ENCODE data around the gene IQSEC1.

The IQSEC1 gene

DNA sequence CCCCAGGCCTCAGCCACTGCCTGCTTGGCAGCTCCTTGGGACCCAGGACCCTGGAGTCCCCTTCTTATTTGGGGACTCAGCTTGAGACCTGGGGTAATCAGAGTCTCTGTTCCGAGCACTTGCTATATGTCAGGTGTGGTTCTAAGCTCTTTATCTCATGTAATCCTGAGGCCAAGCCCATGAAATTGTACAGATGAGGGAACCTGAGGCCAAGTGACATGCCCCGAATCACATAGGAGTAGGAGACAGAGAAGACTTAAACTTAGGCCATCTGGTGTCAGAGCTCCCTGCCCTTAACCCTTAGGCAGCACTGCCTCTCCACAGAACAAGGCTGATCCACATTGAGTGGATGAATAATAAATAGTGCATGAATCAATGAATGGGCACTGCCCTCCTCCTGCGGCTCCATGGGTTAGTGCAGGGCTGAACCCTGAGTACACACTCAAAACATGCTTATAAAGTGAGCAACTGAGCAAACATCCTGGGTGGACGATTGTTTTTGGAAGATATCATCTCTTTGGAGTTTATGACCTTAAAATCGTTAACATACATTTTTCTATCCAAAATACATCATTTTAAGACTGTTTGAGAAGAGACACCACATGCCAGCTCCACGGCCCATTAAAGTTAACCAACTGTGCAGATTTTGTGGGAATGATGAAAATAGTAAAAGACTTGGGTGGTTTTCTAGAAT, 33.2 kb upstream of the IQSEC1 start:
- H3K4me3 ChIP-seq (ENCODE audit: low read length), result no peak overlapping the region
- TF ChIP-seq, protein P1, sequence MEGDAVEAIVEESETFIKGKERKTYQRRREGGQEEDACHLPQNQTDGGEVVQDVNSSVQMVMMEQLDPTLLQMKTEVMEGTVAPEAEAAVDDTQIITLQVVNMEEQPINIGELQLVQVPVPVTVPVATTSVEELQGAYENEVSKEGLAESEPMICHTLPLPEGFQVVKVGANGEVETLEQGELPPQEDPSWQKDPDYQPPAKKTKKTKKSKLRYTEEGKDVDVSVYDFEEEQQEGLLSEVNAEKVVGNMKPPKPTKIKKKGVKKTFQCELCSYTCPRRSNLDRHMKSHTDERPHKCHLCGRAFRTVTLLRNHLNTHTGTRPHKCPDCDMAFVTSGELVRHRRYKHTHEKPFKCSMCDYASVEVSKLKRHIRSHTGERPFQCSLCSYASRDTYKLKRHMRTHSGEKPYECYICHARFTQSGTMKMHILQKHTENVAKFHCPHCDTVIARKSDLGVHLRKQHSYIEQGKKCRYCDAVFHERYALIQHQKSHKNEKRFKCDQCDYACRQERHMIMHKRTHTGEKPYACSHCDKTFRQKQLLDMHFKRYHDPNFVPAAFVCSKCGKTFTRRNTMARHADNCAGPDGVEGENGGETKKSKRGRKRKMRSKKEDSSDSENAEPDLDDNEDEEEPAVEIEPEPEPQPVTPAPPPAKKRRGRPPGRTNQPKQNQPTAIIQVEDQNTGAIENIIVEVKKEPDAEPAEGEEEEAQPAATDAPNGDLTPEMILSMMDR (conservative IDR thresholded peaks at IDR 0.05; ENCODE audit: low read depth, low read length), result no peak
- DNase-seq (ENCODE audit: low read depth), result no peak

DNA sequence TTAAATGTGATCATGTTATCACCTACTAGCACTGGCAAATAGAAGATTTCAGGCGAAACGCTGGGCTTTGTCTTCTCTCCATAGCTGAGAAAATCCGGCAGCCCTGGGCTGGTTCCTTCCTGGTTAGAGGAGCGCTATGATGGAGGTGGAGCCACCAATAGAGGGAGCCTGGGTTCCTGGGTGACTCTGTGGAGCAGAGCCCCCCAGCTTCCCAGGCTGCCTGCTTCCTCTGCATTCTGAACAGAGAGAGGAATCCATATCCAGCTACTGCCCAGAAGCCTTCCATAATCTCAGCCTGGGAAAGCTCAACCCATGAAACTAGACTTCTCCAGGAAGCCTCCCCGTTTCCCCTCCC, 32.6 kb upstream of the IQSEC1 start:
- TF ChIP-seq, protein P1 (conservative IDR thresholded peaks at IDR 0.05; ENCODE audit: low read depth, low read length), result peak; percentile 17
- no peak for DNase-seq (ENCODE audit: low read depth)

DNA sequence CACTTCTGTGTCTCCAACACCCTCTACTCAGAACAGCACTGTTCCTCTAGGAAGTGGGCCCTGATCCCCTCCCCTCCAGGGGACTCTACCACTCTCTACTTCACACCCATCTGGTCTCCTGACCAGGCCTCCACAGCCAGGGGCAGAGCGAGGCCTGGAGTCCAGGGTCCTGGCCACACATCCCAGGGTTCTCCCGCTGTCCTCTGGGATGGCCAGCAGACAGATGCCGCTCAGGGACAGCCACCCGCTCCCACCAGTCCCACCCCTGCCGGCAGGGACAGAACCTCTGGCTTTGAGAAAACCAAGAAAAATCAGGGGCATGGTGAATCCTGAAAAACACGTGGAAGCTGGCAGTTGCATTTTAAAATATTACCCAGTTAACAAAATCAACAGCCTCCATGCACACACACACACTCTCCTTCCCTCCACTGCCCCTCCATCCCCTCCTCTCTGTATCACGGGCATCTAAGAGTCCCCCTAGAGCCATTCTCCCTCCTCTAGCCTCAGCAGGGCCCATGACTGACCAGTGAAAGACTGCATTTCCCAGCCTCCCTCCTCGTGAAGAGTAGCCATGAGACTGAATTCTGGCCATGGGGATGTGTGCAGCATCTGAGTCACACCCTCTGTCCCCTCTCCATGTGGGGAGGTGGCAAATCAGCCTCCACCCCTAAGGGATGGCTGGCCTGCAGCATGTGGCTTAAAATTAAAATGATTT, 32.1 kb upstream of the IQSEC1 start:
- H3K4me3 ChIP-seq (ENCODE audit: low read length), result no peak overlapping the region
- DNase-seq (ENCODE audit: low read depth), result no peak
- TF ChIP-seq, protein P1 (conservative IDR thresholded peaks at IDR 0.05; ENCODE audit: low read depth, low read length), result no peak

More for the DNA sequence above, 32.6 kb upstream of the IQSEC1 start:
- no peak overlapping the region for H3K4me3 ChIP-seq (ENCODE audit: low read length)

DNA sequence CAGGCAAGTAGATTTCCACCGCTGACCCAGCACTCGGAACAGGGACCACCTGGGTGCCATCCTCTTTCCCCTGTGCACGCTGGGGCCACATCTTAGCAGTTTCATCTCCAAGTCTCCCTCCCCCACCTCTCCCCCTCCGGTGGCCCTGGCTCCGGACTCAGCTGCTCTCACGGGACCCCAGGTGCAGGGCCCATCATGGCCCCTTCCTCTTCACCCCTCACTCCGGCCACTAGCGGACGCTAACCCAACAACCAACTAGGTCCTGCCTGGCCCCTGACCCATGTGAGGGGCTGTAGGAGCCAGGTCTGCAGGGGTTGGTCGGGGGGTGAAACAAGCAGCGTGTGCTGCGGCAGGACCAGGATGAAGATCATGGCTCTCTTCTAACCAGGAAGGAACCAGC, 31.3 kb upstream of the IQSEC1 start:
- DNase-seq (ENCODE audit: low read depth), result no peak
- TF ChIP-seq, protein P1 (conservative IDR thresholded peaks at IDR 0.05; ENCODE audit: low read depth, low read length), result no peak
- H3K4me3 ChIP-seq (ENCODE audit: low read length), result no peak overlapping the region

DNA sequence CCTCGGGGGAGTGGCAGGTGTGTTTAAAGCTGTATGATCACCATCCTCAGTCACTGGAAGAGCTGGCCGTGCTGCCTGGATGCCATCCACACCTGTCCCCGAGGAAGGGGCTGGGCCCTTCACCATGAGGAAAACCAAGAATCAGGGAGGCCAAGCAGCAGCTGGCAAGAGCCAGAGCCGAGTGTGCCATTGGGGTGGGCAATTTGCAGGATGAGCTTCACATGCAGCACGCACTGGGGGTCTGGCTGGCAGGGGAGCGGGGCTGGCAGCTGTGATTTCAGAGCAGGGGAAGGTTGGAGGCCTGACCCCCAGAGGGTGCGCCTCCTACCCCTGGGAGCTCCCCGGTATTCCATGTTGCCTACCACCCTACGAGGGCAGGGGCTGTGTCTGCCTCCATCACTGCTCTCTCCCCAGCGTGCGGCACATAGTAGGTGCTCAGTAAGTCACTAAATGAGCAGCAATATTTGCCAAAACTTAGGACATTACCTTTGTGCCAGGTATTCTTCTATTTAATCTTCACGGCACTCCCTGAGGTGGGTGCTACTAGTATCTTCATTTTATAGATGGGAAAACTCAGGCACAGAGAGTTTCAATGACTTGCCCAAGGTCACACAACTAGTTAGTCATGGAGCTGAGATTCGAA, 30.3 kb upstream of the IQSEC1 start:
- no peak for DNase-seq (ENCODE audit: low read depth)
- TF ChIP-seq, protein P1 (conservative IDR thresholded peaks at IDR 0.05; ENCODE audit: low read depth, low read length), result no peak
- no peak overlapping the region for H3K4me3 ChIP-seq (ENCODE audit: low read length)

DNA sequence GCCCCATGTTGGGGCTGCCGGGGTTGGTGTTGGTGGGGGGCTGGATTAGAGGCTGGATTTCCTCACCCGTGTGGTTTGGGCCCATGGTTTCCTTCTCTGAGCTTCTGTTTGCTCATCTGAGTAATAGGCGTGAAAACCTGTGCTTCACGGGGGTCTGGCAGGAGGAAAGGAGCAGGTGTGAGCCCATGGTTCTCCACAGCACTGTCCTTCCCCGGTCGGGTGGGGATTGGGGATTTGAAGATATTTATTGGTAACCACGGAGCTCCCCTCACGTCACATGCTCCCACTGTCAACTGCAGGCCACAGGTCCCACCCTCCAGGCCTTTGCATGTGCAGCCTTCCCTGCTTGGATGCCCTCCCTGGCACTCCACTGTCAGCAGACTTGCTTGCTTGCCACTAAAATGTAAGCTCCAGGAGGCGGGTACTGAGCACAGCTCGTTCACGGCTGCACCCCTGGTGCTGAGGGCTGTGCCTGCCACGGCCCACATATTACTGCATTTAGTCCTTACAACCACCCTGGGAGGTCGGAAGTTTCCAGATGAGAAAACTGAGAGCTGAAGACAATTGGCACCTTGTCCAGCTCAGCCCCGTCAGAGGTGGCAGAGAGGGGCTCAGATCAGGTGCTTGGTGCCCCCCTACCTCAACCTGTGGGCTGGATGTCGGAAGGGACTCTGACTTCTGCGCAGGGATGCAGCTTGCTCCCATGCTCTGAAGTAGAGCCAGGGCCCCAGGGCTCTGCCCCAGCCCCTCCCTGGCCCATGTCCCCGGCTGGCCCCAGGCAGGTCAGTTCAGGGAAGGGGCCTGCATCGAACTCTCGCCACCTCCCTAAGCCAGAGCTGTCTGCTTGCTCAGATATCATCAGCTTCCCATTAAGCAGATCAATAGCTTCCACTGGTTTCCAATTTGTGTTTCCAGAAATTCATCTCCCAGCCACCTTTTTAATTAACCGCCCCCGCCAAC, 29.4 kb upstream of the IQSEC1 start:
- no peak for DNase-seq (ENCODE audit: low read depth)
- no peak overlapping the region for H3K4me3 ChIP-seq (ENCODE audit: low read length)
- TF ChIP-seq, protein P1 (conservative IDR thresholded peaks at IDR 0.05; ENCODE audit: low read depth, low read length), result no peak
